GM21786 (cell line): Measurements from ENCODE around the gene PFN4.
"Not testable (repeated sequence)": the region's sequence is repeated elsewhere in the genome, so short reads cannot be mapped to it uniquely, and the experiment has no call there.

Source experiments
- ATAC-seq: cut with Tn5 transposase; IDR thresholded peaks from one replicate; pipeline ENCODE4 v1.9.1; 2021; ENCODE audit not compliant: unreplicated experiment

The PFN4 gene

GRCh38 chr2:24115057-24115456 lies 8.1 kb downstream of the PFN4 start:
- no peak for ATAC-seq

DNA sequence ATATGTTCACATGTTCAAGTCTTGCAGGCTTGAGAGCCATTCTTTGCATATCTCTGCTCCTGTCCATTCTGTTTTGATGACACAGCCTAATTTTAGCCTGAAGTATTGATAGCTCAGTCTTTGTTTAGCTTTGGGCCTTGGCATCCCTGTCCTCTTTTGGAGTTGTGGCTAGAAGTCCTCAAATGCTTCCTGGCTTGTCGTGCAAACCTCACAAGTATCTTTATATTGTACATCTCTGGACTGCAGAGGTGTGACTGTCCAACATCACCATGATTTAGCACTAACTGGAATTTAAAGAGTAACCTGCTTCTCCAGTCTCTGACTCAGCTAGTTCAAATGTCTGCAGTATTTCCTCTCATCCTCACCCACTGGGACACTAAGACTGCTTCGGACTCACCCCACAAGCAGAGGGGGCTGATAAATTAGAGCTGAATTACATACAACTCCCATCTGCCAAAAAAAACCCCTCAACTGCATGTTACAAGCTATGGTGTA lies 11.7 kb downstream of the PFN4 start:
- ATAC-seq, result no peak

GRCh38 chr2:24110660-24111303 lies 12.4 kb downstream of the PFN4 start:
- no peak for ATAC-seq

- ATAC-seq, result not testable (repeated sequence)
Observed at GRCh38 chr2:24109431-24109830, 13.7 kb downstream of the PFN4 start.

DNA sequence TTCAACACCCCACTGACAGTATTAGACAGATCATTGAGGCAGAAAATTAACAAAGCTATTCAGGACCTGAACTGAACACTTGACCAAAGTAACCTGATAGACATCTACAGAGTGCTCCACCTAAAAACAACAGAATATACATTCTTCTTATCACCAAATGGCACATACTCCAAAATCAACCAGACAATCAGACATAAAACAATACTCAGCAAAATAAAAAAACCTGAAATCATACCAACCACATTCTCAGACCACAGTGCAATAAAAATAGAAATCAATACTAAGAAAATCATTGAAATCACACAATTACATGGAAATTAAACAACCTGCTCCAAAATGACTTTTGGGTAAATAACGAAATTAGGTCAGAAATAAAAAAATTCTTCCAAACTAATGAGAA lies 15.8 kb downstream of the PFN4 start:
- ATAC-seq, result no peak

GRCh38 chr2:24106786-24107185 lies 16.3 kb downstream of the PFN4 start:
- ATAC-seq, result no peak

- no peak for ATAC-seq
Observed at GRCh38 chr2:24105816-24106215, 17.3 kb downstream of the PFN4 start.

DNA sequence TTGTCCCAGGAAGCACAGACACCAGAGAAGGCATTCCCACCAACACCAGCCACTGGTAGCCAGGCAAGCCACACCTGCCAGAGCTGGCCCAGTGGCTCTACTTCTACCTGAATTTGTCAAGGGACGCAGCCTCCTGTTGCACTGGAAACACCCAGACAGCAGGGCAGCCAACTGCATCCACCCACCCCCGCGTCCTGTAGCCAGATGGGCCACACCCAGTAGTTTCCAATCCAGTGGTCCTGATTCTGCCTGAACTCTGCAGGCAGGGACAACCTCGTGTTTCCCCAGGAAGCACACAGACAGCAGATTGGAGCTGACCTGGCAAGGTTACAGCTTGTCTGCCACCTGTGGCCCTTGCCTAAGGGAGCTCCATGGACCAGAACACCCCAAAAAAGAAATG lies 18.2 kb downstream of the PFN4 start:
- no peak for ATAC-seq

- no peak for ATAC-seq
Observed at GRCh38 chr2:24104110-24104650, 19.0 kb downstream of the PFN4 start.

DNA sequence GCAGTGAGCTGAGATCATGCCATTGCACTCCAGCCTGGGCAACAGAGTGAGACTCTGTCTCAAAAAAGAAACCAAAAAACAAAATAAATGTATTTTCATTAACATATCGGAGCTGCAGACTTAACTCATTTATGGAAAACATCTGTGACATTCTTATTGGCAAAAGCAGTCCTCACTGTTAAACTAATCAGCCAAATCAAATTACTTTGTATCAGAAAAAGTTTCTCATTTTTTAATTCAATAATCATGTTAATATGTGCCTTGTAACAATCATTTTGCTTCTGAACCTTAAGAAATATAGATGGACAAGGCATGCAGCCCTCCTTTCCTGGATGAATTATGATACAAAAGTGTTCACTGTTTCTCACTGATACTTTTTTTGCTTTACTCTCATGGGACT lies 20.5 kb downstream of the PFN4 start:
- no peak for ATAC-seq

GRCh38 chr2:24101992-24102391 lies 21.1 kb downstream of the PFN4 start:
- no peak for ATAC-seq

- ATAC-seq, result not testable (repeated sequence)
Observed at GRCh38 chr2:24100732-24101131, 22.4 kb downstream of the PFN4 start.

GRCh38 chr2:24095171-24095677 lies 27.9 kb downstream of the PFN4 start:
- ATAC-seq, result not testable (repeated sequence)

DNA sequence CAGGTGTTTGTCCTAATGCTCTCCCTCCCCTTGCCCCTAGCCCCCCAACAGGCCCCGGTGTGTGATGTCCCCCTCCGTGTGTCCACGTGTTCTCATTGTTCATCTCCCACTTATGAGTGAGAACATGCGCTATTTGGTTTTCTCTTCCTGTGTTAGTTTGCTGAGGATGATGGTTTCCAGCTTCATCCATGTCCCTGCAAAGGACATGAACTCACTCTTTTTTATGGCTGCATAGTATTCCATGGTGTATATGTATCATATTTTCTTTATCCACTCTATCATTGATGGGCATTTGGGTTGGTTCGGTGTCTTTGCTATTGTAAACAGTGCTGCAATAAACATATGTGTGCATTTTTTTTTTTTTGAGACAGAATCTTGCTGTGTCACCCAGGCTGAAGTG lies 29.9 kb downstream of the PFN4 start:
- ATAC-seq, result not testable (repeated sequence)

DNA sequence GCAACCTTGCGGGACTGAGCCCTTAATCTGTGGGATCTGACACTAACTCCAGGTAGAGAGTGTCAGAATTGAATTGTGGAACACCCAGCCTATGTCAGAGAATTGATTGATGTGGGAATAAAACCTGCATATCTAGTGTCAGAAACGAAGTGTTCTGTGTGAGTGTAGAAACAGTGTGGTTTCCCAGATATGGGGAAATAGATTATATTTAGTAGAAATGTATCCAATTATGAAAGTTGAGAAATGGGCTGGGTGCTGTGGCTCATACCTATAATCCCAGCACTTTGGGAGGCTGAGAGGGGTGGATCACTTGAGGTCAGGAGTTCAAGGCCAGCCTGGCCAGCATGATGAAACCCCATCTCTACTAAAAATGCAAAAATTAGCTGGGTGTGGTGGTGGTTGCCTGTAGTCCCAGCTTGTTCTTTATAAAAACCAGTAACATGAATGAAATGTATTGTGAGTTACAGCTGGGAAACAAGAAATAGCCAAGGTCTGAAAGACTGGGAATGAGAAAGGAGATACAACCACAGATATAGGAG lies 34.2 kb downstream of the PFN4 start:
- ATAC-seq, result no peak

GRCh38 chr2:24087032-24087431 lies 36.1 kb downstream of the PFN4 start:
- ATAC-seq, result no peak

DNA sequence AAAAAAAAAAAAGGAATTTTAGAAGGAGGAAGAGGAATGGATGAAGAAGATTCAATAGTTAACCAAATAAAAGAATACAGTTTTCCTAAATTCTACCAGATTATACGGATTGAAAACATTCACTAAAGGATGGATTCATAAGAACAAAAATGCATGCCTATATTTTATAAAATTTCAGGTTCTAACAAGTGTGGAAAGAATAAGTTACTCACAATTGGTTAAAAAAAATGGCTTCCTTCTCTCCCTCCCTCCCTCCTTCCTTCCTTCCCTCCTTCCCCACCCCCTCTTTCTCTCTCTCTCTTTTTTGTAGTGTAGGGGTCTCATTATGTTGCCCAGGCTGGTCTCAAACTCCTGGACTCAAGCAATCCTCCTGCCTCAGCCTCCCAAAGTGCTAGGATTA lies 36.9 kb downstream of the PFN4 start:
- no peak for ATAC-seq

DNA sequence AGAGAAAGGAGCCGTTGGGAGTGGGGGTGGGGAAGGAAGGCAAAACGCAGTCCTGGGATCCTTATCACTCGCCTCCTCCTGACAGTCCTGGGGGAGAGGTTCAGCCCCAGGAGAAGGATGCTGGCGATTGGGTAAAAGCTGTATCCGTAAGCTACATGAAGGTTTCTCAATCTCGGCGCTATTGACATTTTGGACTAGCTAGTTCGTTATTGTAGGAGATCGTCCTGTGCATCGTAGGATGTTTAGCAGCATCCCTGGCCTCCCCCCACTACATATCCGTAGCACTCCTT lies 38.0 kb downstream of the PFN4 start:
- ATAC-seq, result no peak

GRCh38 chr2:24084386-24085199 lies 38.5 kb downstream of the PFN4 start, which contains the start of gene TP53I3:
Gene TP53I3 (minus strand): TSS chr2:24084834. CDS start chr2:24084326, 508 bp downstream.
- ATAC-seq, result peak; percentile 81

GRCh38 chr2:24083567-24084385 lies 39.4 kb downstream of the PFN4 start:
- ATAC-seq, result peak; percentile 74
